ENCODE data around the gene MAEA. TPM values are rescaled to one million over a fixed set of nuclear protein-coding genes. Genes with fewer than 3 reads are reported as not detected.
"Not testable (repeated sequence)": the region's sequence is repeated elsewhere in the genome, so short reads cannot be mapped to it uniquely, and the experiment has no call there.

The MAEA gene
- total RNA-seq, 2 donors from 2014 or later, result 76.0 to 110 TPM

- H3K36me3 ChIP-seq, result peaks cover 9 to 14% of the 10 kb centered on the region in 2 donors
- intact Hi-C loops (cut with DNase I), result no loop called here
- no peaks in the 10 kb centered on the region for H3K9me3 ChIP-seq
- no peaks in the 10 kb centered on the region for H3K4me1 ChIP-seq (replicated peaks)
- H3K27ac ChIP-seq, result peak overlapping the region in 1 of 2 donors; percentile 44
- no peaks in the 10 kb centered on the region for H3K27me3 ChIP-seq (replicated peaks; ENCODE audit: insufficient read depth)
- 93% methylated on average over 17 of the region's 18 CpGs for WGBS
- no peak for DNase-seq (ENCODE audit: low spot score)
- H3K4me3 ChIP-seq, result no peak overlapping the region
- no peak for TF ChIP-seq POLR2AphosphoS5 (IDR thresholded peaks at IDR 0.05)
Measured at GRCh38 chr4:1318488-1319213, 29.0 kb downstream of the MAEA start.

- TF ChIP-seq POLR2AphosphoS5 (IDR thresholded peaks at IDR 0.05) (no peak), CTCF (IDR thresholded peaks at IDR 0.05) (no peak), POLR2A (IDR thresholded peaks at IDR 0.05) (no peak)
- Histone ChIP-seq H3K27me3 (replicated peaks; ENCODE audit: insufficient read depth) (no peaks in the 10 kb centered on the region), H3K27ac (no peak overlapping the region), H3K4me1 (replicated peaks) (no peaks in the 10 kb centered on the region), H3K36me3 (peaks cover 0 to 8% of the 10 kb centered on the region in 2 donors), H3K4me3 (no peak overlapping the region), H3K9me3 (no peaks in the 10 kb centered on the region)
- no peak for DNase-seq (ENCODE audit: low spot score)
- intact Hi-C loops (cut with DNase I), result no loop called here
- 96% methylated on average over 13 of the region's 13 CpGs for WGBS
Measured at GRCh38 chr4:1321486-1321885, 31.8 kb downstream of the MAEA start.

GRCh38 chr4:1321946-1322650, 32.4 kb downstream of the MAEA start:
- Histone ChIP-seq H3K4me1 (replicated peaks) (no peaks in the 10 kb centered on the region), H3K4me3 (no peak overlapping the region), H3K9me3 (no peaks in the 10 kb centered on the region), H3K27ac (no peak overlapping the region), H3K36me3 (peaks cover 0 to 5% of the 10 kb centered on the region in 2 donors), H3K27me3 (replicated peaks; ENCODE audit: insufficient read depth) (no peaks in the 10 kb centered on the region)
- intact Hi-C loops (cut with DNase I), result no loop called here
- 92% methylated on average over 18 of the region's 18 CpGs for WGBS
- TF ChIP-seq CTCF (IDR thresholded peaks at IDR 0.05) (no peak), POLR2AphosphoS5 (IDR thresholded peaks at IDR 0.05) (no peak), POLR2A (IDR thresholded peaks at IDR 0.05) (no peak)
- no peak for DNase-seq (ENCODE audit: low spot score)

- no peak for TF ChIP-seq POLR2A (IDR thresholded peaks at IDR 0.05)
- no peak for TF ChIP-seq POLR2AphosphoS5 (IDR thresholded peaks at IDR 0.05)
- TF ChIP-seq CTCF (IDR thresholded peaks at IDR 0.05), result no peak
- intact Hi-C loops (cut with DNase I), result no loop called here
- Histone ChIP-seq H3K9me3 (no peaks in the 10 kb centered on the region), H3K27ac (no peak overlapping the region), H3K27me3 (replicated peaks; ENCODE audit: insufficient read depth) (no peaks in the 10 kb centered on the region), H3K36me3 (no peaks in the 10 kb centered on the region), H3K4me3 (no peak overlapping the region), H3K4me1 (replicated peaks) (no peaks in the 10 kb centered on the region)
- DNase-seq (ENCODE audit: low spot score), result no peak
- WGBS, result 88% methylated on average over 8 of the region's 8 CpGs
Measured at GRCh38 chr4:1323280-1323634, 33.6 kb downstream of the MAEA start.

GRCh38 chr4:1323635-1324442, 34.1 kb downstream of the MAEA start:
- H3K4me3 ChIP-seq, result no peak overlapping the region
- H3K36me3 ChIP-seq, result peaks cover 0 to 5% of the 10 kb centered on the region in 2 donors
- 90% methylated on average over 11 of the region's 11 CpGs for WGBS
- no peaks in the 10 kb centered on the region for H3K27me3 ChIP-seq (replicated peaks; ENCODE audit: insufficient read depth)
- no peak for DNase-seq (ENCODE audit: low spot score)
- no peak overlapping the region for H3K27ac ChIP-seq
- H3K9me3 ChIP-seq, result no peaks in the 10 kb centered on the region
- no peak for TF ChIP-seq CTCF (IDR thresholded peaks at IDR 0.05)
- no peak for TF ChIP-seq POLR2A (IDR thresholded peaks at IDR 0.05)
- no peak for TF ChIP-seq POLR2AphosphoS5 (IDR thresholded peaks at IDR 0.05)
- intact Hi-C loops (cut with DNase I), result no loop called here
- no peaks in the 10 kb centered on the region for H3K4me1 ChIP-seq (replicated peaks)

- WGBS, result 91% methylated on average over 20 of the region's 20 CpGs
- H3K36me3 ChIP-seq, result not testable (repeated sequence)
Measured at GRCh38 chr4:1324443-1325175, 34.9 kb downstream of the MAEA start.

More at GRCh38 chr4:1324443-1325175, 34.9 kb downstream of the MAEA start:
- intact Hi-C loops (cut with DNase I); H3K9me3 ChIP-seq; H3K4me3 ChIP-seq; DNase-seq (ENCODE audit: low spot score); H3K27ac ChIP-seq; H3K4me1 ChIP-seq (replicated peaks); H3K27me3 ChIP-seq (replicated peaks; ENCODE audit: insufficient read depth): not testable (repeated sequence)
